ENCODE results near the gene ARL14.

The ARL14 gene

DNA sequence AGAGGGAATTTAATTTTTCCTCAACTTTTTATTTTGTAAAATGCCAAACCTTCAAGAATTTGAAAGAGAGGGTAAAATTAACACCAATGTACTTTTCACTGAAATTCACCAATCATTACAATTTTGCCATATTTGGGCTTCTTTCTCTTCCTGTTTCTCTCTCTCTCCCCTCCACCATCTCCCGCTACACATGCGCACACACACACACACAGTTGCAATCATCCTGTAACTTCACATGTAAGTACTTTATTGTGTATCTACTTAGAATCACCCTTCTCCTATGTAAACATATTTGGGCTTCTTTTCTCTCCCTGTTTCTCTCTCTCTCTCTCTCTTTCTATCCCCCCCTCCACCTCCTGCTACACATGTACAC lies 7.4 kb downstream of the ARL14 start:
- no peaks in the 10 kb centered on the region for H3K36me3 ChIP-seq (ENCODE audit: low read length)
- no peaks in the 10 kb centered on the region for H4K20me1 ChIP-seq (ENCODE audit: low read depth, low read length)

DNA sequence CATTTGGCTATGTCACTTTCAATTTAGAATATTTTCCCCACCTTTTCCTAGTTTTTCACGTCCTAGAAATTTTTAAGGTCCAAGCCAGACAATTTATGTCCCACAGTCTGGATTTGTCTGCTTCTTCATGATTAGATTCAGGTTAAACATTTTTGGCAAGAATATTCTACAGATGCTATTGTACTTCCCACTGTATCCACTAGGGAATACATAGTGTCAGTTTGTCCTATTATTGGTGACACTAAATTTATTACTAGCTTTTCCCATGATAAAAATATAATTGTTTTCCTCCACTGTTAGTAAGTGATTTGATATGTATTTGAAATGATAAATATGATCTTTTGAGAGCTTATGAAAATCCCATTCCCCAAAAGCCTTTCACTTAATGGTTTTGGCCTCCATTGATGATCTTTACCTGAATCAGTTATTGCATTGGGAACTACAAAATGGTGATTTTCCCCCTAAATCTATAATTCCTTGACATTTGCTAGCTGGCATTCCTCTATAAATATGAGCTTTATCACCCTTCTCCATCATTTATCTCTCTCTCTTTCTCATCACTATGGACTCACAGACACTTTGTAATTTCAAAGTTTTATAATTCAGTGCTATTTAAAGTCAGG lies 8.3 kb downstream of the ARL14 start:
- no peak overlapping the region for H2AFZ ChIP-seq (ENCODE audit: low read depth, low read length, severe bottlenecking)
- TF ChIP-seq EZH2phosphoT487 (conservative IDR thresholded peaks at IDR 0.05; ENCODE audit: low read length), result no peak
- TF ChIP-seq, protein P1, sequence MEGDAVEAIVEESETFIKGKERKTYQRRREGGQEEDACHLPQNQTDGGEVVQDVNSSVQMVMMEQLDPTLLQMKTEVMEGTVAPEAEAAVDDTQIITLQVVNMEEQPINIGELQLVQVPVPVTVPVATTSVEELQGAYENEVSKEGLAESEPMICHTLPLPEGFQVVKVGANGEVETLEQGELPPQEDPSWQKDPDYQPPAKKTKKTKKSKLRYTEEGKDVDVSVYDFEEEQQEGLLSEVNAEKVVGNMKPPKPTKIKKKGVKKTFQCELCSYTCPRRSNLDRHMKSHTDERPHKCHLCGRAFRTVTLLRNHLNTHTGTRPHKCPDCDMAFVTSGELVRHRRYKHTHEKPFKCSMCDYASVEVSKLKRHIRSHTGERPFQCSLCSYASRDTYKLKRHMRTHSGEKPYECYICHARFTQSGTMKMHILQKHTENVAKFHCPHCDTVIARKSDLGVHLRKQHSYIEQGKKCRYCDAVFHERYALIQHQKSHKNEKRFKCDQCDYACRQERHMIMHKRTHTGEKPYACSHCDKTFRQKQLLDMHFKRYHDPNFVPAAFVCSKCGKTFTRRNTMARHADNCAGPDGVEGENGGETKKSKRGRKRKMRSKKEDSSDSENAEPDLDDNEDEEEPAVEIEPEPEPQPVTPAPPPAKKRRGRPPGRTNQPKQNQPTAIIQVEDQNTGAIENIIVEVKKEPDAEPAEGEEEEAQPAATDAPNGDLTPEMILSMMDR (IDR thresholded peaks at IDR 0.05; ENCODE audit: insufficient read depth, low read length, poor library complexity, severe bottlenecking), result no peak
- no peak overlapping the region for H3K4me2 ChIP-seq (ENCODE audit: low read depth, low read length, poor library complexity, severe bottlenecking)

More for the DNA sequence above, 7.4 kb downstream of the ARL14 start:
- Histone ChIP-seq H2AFZ (ENCODE audit: low read depth, low read length, severe bottlenecking) (no peak overlapping the region), H3K4me3 (ENCODE audit: insufficient read depth, low read length, poor library complexity, severe bottlenecking) (no peak overlapping the region), H3K9me3 (ENCODE audit: insufficient read depth, low read length) (no peaks in the 10 kb centered on the region), H3F3A (ENCODE audit: insufficient read depth) (no peaks in the 10 kb centered on the region), H3K27ac (ENCODE audit: low read depth, low read length) (no peak overlapping the region), H3K9me2 (replicated peaks; ENCODE audit: insufficient read depth, low read length) (no peaks in the 10 kb centered on the region), H3K27me3 (ENCODE audit: low read length) (no peaks in the 10 kb centered on the region), H3K4me2 (ENCODE audit: low read depth, low read length, poor library complexity, severe bottlenecking) (no peak overlapping the region), H3K9ac (ENCODE audit: low read length) (no peak overlapping the region), H3K79me2 (ENCODE audit: insufficient read depth, low read length) (no peaks in the 10 kb centered on the region)
- TF ChIP-seq, protein P1 (IDR thresholded peaks at IDR 0.05; ENCODE audit: insufficient read depth, low read length, poor library complexity, severe bottlenecking), result no peak
- TF ChIP-seq EZH2phosphoT487 (conservative IDR thresholded peaks at IDR 0.05; ENCODE audit: low read length), result no peak

DNA sequence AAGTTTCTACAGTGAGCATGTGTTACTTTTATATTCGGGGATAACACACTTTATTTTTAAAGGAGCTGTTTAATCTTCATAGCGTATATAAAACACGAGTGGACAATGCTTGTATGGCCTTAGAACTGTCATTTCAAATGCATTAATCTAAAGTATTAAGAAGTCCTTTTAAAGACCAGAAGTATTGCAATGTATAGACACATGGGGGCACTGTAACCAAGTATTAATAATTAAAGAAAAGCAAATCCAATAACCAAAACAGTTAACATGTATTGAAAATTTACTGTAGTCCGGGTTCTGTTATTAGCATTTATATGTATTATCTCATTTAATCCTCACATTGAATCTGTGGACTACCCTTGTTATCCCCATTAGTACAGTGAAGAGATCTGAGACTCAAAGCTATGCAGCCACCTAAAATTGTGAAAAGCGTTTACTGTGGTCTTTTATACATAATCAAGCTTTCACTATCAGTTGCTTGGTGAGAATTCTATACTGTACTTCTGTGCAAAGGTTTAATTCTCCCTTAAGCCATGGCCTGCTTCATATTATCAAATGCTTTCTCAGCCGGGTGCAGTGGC lies 10.1 kb downstream of the ARL14 start:
- Histone ChIP-seq H3K27ac (ENCODE audit: low read depth, low read length) (no peak overlapping the region), H3K9me2 (replicated peaks; ENCODE audit: insufficient read depth, low read length) (no peaks in the 10 kb centered on the region), H3K9ac (ENCODE audit: low read length) (no peak overlapping the region), H4K20me1 (ENCODE audit: low read depth, low read length) (no peaks in the 10 kb centered on the region), H3K27me3 (ENCODE audit: low read length) (no peaks in the 10 kb centered on the region), H3K79me2 (ENCODE audit: insufficient read depth, low read length) (no peaks in the 10 kb centered on the region), H3K9me3 (ENCODE audit: insufficient read depth, low read length) (no peaks in the 10 kb centered on the region), H2AFZ (ENCODE audit: low read depth, low read length, severe bottlenecking) (no peak overlapping the region), H3K36me3 (ENCODE audit: low read length) (no peaks in the 10 kb centered on the region), H3K4me2 (ENCODE audit: low read depth, low read length, poor library complexity, severe bottlenecking) (no peak overlapping the region), H3K4me3 (ENCODE audit: insufficient read depth, low read length, poor library complexity, severe bottlenecking) (no peak overlapping the region), H3F3A (ENCODE audit: insufficient read depth) (no peaks in the 10 kb centered on the region)
- no peak for TF ChIP-seq EZH2phosphoT487 (conservative IDR thresholded peaks at IDR 0.05; ENCODE audit: low read length)
- TF ChIP-seq, protein P1 (IDR thresholded peaks at IDR 0.05; ENCODE audit: insufficient read depth, low read length, poor library complexity, severe bottlenecking), result peak; percentile 24

More for the DNA sequence above, 8.3 kb downstream of the ARL14 start:
- Histone ChIP-seq H3K9me3 (ENCODE audit: insufficient read depth, low read length) (no peaks in the 10 kb centered on the region), H3K27ac (ENCODE audit: low read depth, low read length) (no peak overlapping the region), H3F3A (ENCODE audit: insufficient read depth) (no peaks in the 10 kb centered on the region), H3K27me3 (ENCODE audit: low read length) (no peaks in the 10 kb centered on the region), H4K20me1 (ENCODE audit: low read depth, low read length) (no peaks in the 10 kb centered on the region), H3K36me3 (ENCODE audit: low read length) (no peaks in the 10 kb centered on the region), H3K9ac (ENCODE audit: low read length) (no peak overlapping the region), H3K9me2 (replicated peaks; ENCODE audit: insufficient read depth, low read length) (no peaks in the 10 kb centered on the region), H3K4me3 (ENCODE audit: insufficient read depth, low read length, poor library complexity, severe bottlenecking) (no peak overlapping the region), H3K79me2 (ENCODE audit: insufficient read depth, low read length) (no peaks in the 10 kb centered on the region)

Measured in SU-DHL-6 (cell line).